GM10266 (cell line): ENCODE data around the gene ZNF521.

Source experiments
- DNase-seq: peaks from one replicate; pipeline ENCODE4 v3.0.0; 2012; ENCODE audit errors: extremely low spot score
- CTCF ChIP-seq: IDR thresholded peaks from 2 replicates; pipeline ENCODE4 v1.5.1; 2012; ENCODE audit warnings: mild to moderate bottlenecking, low read depth; ENCODE audit not compliant: control insufficient read depth, insufficient read depth; ENCODE audit errors: missing control alignments

The ZNF521 gene

GRCh38 chr18:25170402-25170801, 181.6 kb downstream of the ZNF521 start:
- TF ChIP-seq CTCF, result no peak
- no peak for DNase-seq

- TF ChIP-seq CTCF, result no peak
Observed at GRCh38 chr18:25169701-25170100, 182.3 kb downstream of the ZNF521 start.

GRCh38 chr18:25167612-25168410, 184.2 kb downstream of the ZNF521 start:
- no peak for DNase-seq
- TF ChIP-seq CTCF, result no peak

More at GRCh38 chr18:25169701-25170100, 182.3 kb downstream of the ZNF521 start:
- DNase-seq, result no peak

GRCh38 chr18:25166113-25166512, 185.9 kb downstream of the ZNF521 start:
- no peak for DNase-seq
- no peak for TF ChIP-seq CTCF

- DNase-seq, result peak; percentile 54
- no peak for TF ChIP-seq CTCF
Observed at GRCh38 chr18:25164848-25165811, 186.8 kb downstream of the ZNF521 start.

GRCh38 chr18:25164211-25164847, 187.6 kb downstream of the ZNF521 start:
- peak; percentile 10 for DNase-seq
- TF ChIP-seq CTCF, result no peak
